GM18907 (cell line): Measurements from ENCODE around the gene ARHGAP29.
"Not testable (repeated sequence)": the region's sequence is repeated elsewhere in the genome, so short reads cannot be mapped to it uniquely, and the experiment has no call there.

ENCODE experiments used
- ATAC-seq: cut with Tn5 transposase; IDR thresholded peaks from one replicate; pipeline ENCODE4 v1.9.1; 2021; ENCODE audit warnings: mild to moderate bottlenecking, moderate library complexity; ENCODE audit not compliant: unreplicated experiment

The ARHGAP29 gene

GRCh38 chr1:94183197-94183815, 54.1 kb downstream of the ARHGAP29 start:
- ATAC-seq = no peak

- ATAC-seq = no peak
Measured at GRCh38 chr1:94182191-94182590, 55.2 kb downstream of the ARHGAP29 start.

GRCh38 chr1:94180650-94181049, 56.7 kb downstream of the ARHGAP29 start:
- ATAC-seq = no peak

GRCh38 chr1:94178901-94179300, 58.5 kb downstream of the ARHGAP29 start:
- ATAC-seq = no peak

GRCh38 chr1:94169126-94169525, 68.3 kb downstream of the ARHGAP29 start:
- ATAC-seq = no peak

- ATAC-seq = no peak
Measured at GRCh38 chr1:94165843-94166242, 71.5 kb downstream of the ARHGAP29 start.

- not testable (repeated sequence) for ATAC-seq
Measured at GRCh38 chr1:94164885-94165284, 72.5 kb downstream of the ARHGAP29 start.

- not testable (repeated sequence) for ATAC-seq
Measured at GRCh38 chr1:94164121-94164520, 73.3 kb downstream of the ARHGAP29 start.

- not testable (repeated sequence) for ATAC-seq
Measured at GRCh38 chr1:94163249-94163648, 74.1 kb downstream of the ARHGAP29 start.

- no peak for ATAC-seq
Measured at GRCh38 chr1:94160811-94161210, 76.6 kb downstream of the ARHGAP29 start.

- no peak for ATAC-seq
Measured at GRCh38 chr1:94156096-94156625, 81.2 kb downstream of the ARHGAP29 start.

GRCh38 chr1:94154989-94155388, 82.4 kb downstream of the ARHGAP29 start:
- no peak for ATAC-seq

GRCh38 chr1:94153133-94153532, 84.3 kb downstream of the ARHGAP29 start:
- no peak for ATAC-seq

- not testable (repeated sequence) for ATAC-seq
Measured at GRCh38 chr1:94149166-94149565, 88.2 kb downstream of the ARHGAP29 start.

- no peak for ATAC-seq
Measured at GRCh38 chr1:94146273-94146672, 91.1 kb downstream of the ARHGAP29 start.

- ATAC-seq = no peak
Measured at GRCh38 chr1:94144836-94145235, 92.5 kb downstream of the ARHGAP29 start.

- ATAC-seq = no peak
Measured at GRCh38 chr1:94143809-94144176, 93.6 kb downstream of the ARHGAP29 start.

GRCh38 chr1:94143173-94143808, 94.1 kb downstream of the ARHGAP29 start:
- no peak for ATAC-seq

- no peak for ATAC-seq
Measured at GRCh38 chr1:94142583-94142982, 94.8 kb downstream of the ARHGAP29 start.

GRCh38 chr1:94142022-94142421, 95.4 kb downstream of the ARHGAP29 start:
- no peak for ATAC-seq

GRCh38 chr1:94132111-94132510, 105.3 kb downstream of the ARHGAP29 start:
- ATAC-seq = no peak

GRCh38 chr1:94130851-94131595, 106.4 kb downstream of the ARHGAP29 start:
- ATAC-seq = no peak
